SK-N-SH treated with all-trans-retinoic acid at 6 μM for 48 hours (cell line): ENCODE data around the gene ANO10.

Experiments used
- ARNTL ChIP-seq: fragments of 450-650 bp; formaldehyde crosslinking; IDR thresholded peaks from 2 replicates; pipeline ENCODE4 v1.5.0; 2020; ENCODE audit warnings: low read depth, mild to moderate bottlenecking, moderate library complexity, borderline replicate concordance
- GLIS3 ChIP-seq: fragments of 250-450 bp; sonication (Bioruptor Pico); IDR thresholded peaks from 2 replicates; pipeline ENCODE4 v1.5.0; 2020; ENCODE audit warnings: mild to moderate bottlenecking, moderate library complexity
- OSR1 ChIP-seq: fragments of 250-450 bp; sonication (Bioruptor Pico); IDR thresholded peaks from 2 replicates; pipeline ENCODE4 v1.8.0; 2022; ENCODE audit warnings: moderate library complexity, mild to moderate bottlenecking, inconsistent platforms
- PATZ1 ChIP-seq: fragments of 250-450 bp; sonication (Bioruptor Pico); IDR thresholded peaks from 2 replicates; pipeline ENCODE4 v1.8.0; 2020; ENCODE audit warnings: mild to moderate bottlenecking, moderate library complexity, borderline replicate concordance
- POU6F1 ChIP-seq: fragments of 250-450 bp; sonication (Bioruptor Pico); IDR thresholded peaks from 2 replicates; pipeline ENCODE4 v1.8.0; 2021; ENCODE audit warnings: low read depth, mild to moderate bottlenecking, moderate library complexity, borderline replicate concordance
- RARB ChIP-seq: fragments of 250-450 bp; sonication (Bioruptor Pico); IDR thresholded peaks from 2 replicates; pipeline ENCODE4 v1.8.0; 2021; ENCODE audit warnings: mild to moderate bottlenecking, moderate library complexity
- SNAI2 ChIP-seq: fragments of 250-450 bp; sonication (Bioruptor Pico); IDR thresholded peaks from 2 replicates; pipeline ENCODE4 v1.5.0; 2020; ENCODE audit warnings: mild to moderate bottlenecking, moderate library complexity
- TCF4 ChIP-seq: fragments of 250-450 bp; sonication (Bioruptor Pico); IDR thresholded peaks from 2 replicates; pipeline ENCODE4 v1.8.0; 2021; ENCODE audit warnings: mild to moderate bottlenecking, moderate library complexity, borderline replicate concordance
- ZFP3 ChIP-seq: fragments of 250-450 bp; sonication (Bioruptor Pico); IDR thresholded peaks from 2 replicates; pipeline ENCODE4 v1.5.0; 2020; ENCODE audit warnings: mild to moderate bottlenecking, moderate library complexity
- ZFP30 ChIP-seq: fragments of 450-650 bp; formaldehyde crosslinking; IDR thresholded peaks from 2 replicates; pipeline ENCODE4 v1.5.0; 2022; ENCODE audit warnings: mild to moderate bottlenecking, moderate library complexity
- ZNF8 ChIP-seq: fragments of 450-650 bp; formaldehyde crosslinking; IDR thresholded peaks from 2 replicates; pipeline ENCODE4 v1.5.0; 2020; ENCODE audit warnings: mild to moderate bottlenecking, moderate library complexity

GRCh38 chr3:43320288-43320687, 301.5 kb downstream of the ANO10 start:
- TF ChIP-seq TCF4, result no peak
- no peak for TF ChIP-seq ARNTL
- TF ChIP-seq RARB (CRISPR knock-in tag), result no peak
- TF ChIP-seq OSR1 (CRISPR knock-in tag), result no peak
- TF ChIP-seq PATZ1 (CRISPR knock-in tag), result no peak
- no peak for TF ChIP-seq SNAI2 (CRISPR knock-in tag)
- no peak for TF ChIP-seq ZFP3 (CRISPR knock-in tag)
- no peak for TF ChIP-seq POU6F1 (CRISPR knock-in tag)
- no peak for TF ChIP-seq GLIS3 (CRISPR knock-in tag)
- TF ChIP-seq ZFP30 (CRISPR knock-in tag), result no peak
- TF ChIP-seq ZNF8 (CRISPR knock-in tag), result no peak
